A204.1 (cell line): ENCODE measurements around the gene LMF1.

Experiments
- FAIRE-seq: peaks from 2 replicates; lab custom pipeline; 2012; peaks lifted over from hg19 to GRCh38; lab: Jason Lieb, UNC

LMF1 gene

DNA sequence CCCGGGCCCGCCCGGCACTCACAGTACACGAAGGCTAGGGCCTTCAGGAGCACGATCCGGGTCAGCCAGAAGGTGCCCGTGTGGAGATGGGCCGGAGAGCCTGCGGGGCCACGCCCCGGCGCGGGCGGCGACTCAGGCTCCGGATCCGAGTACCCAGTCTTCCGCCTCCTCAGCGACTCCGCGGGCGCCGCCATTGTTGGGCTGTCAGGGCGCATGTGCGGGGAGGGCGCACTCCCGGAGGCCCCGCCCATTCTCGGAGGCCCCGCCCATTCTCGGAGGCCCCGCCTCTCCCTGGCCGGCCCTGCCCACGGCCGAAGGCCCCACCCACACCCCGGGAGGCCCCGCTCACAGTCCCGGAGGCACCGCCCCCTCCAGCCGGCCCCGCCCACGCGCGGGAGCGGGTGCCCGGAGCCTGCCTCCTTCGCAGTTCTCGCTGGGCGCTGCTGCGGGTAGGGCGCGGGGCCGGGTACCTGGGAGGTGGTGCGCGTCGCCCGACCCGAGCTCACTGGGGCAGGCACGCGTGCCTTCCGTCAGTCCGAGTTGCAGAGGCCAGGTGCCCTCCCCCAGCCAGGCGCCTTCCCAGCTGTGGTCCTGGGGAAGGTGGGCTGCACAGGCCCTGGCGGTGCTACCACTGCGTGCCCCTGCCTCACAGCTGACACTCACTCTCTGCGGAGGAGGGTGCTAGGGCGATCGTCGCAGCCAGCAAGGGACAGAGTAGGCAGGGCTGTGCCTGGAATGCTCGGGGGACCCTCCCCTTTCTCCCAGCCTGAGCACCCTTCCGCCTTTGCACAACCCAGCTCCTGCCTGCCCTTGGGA is at the start of gene LMF1:
Gene LMF1 (minus strand): TSS at position 219 of the 816 bp plus-strand sequence. CDS start 4 bp downstream, at position 215.
- no peak for FAIRE-seq

DNA sequence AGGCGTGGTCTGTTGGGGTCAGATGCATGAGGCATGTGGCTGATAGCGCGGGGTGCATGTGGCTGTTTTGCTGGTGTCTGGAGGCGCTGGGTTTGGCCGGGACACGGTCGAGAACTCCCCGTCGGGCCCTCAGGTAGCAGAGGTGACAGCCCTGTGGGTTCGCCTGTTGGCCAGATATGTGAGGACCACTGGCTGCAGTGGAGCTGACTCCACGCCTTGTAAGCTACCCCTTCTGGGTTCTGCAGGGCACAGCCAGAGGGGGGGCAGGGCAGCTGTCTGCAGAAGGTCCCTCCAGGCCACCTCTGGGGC is 49.3 kb upstream of the LMF1 start:
- no peak for FAIRE-seq

DNA sequence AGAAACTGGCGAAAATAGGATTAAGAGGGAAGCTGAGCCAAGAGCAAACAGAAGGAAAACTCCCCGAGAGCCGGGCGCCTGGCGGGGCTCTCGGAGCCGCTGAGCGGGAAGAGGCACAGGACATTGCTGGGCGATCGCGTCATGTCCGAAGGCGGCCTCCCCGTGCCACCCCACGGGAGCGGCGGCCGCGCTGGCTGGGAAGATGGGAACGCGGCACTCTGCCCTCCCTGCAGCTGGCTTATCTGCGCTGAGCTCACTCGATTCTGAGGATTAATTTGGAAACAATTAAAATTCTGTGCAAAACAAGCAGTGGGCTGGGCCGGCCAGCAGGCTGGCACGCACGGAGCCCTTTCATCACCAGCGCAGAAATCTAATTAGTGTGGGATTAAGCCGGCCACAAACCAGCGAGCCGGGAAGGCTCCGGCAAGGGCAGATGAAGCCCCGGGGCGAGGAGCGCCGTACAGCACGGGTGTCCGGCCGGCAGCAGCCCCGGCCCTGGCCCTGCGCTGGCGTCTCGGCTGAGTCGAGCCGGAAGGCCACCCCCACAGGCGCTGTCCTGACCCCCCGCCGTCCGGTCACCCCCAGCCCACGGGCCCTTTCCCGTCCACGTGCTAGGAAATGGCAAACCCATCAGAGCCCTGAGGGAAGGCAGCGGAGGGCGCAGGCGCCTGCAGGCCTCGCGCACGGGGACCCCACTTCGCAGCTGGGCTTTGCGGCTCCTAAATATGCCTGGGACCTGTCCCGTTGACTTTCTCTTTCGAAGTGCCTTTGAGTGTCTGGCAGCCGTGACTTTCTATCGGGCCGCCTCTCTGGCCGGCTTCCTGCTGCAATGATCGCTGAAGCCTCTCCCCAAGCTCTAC is 48.7 kb upstream of the LMF1 start:
- no peak for FAIRE-seq

DNA sequence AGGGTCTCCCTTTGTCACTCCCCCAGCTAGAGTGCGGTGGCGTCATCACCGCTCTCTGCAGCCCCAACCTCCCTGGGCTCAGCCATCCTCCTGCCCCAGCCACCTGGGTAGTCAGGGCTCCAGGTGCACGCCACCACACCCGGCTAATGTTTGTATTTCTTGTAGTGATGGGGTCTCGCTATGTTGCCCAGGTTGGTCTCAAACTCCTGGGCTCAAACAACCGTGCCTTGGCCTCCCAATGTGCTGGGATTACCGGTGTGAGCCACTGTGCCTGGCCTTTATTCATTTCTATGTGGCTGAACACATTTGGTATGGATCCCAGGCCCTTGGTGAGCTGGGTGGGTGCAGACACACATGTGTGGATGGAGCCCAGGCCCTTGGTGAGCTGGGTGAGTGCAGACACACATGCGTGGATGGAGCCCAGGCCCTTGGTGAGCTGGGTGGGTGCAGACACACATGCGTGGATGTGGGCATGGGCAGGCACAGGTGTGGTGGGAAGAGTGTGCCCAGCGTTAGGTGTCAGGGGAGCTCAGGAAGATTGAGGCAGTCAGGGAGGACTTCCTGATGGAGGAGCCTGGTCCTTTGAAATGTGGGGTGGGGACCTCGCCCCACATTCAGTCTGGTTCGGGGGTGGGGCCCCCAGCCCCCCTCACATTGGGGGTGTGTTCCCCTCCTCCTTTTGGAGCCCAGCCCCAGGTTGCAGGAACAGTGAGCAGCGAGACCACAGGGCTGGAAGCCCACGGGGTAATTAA is 47.8 kb upstream of the LMF1 start:
- FAIRE-seq = no peak

DNA sequence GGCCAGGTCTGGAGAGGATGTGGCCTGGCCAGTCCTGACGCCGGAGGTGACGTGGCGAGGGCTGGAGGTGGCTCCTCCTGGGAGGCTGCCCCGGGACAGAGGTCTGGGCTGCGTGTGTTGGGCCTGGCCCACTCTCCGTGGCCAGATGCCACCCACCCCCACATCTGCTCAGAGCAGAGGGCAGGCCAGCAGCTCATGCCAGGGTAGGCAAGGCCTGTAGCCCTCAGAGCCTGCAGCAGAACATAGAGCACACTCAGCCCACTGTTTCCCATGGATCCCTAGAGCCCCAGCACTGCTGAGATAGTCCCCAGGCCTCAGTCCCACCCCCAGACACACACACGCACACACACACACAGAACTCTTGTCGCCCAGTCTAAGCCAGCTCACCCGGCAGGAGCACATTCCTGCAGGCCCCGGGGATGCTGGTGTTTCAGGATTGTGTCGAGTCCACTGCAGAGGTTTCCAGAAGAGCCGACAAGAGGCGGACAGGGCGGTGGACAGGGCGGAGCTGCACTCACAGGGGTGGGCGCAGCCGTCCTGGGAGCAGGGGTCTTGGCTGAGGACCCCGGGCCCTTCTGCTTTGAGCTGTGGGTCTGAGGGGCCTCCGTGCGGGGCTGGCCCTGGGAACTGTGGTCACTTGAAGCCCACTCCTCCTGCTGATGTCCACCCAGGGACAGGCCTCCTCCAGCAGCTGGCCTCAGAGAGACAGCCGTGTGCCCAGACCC is 44.1 kb upstream of the LMF1 start:
- no peak for FAIRE-seq

DNA sequence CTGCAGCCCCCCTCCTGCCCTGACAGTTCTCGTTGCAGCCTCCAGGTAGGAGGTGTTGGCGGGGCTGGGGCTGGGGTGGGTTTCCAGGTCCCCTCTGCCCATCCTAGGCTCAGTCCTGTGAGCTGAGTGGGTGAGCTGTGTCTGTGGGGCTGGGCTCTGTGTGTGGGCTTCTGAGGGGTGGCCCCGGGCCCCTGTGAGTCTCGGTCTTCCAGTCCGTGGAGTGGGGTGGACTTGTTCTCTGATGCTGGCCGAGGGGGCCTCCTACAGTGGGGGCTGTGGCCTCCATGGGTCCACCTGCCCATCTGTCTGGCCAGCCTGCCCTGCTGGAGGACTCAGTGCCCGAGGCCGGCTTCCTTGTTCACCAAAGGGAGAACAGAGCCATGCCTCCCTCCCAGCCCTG is 43.4 kb upstream of the LMF1 start:
- no peak for FAIRE-seq

DNA sequence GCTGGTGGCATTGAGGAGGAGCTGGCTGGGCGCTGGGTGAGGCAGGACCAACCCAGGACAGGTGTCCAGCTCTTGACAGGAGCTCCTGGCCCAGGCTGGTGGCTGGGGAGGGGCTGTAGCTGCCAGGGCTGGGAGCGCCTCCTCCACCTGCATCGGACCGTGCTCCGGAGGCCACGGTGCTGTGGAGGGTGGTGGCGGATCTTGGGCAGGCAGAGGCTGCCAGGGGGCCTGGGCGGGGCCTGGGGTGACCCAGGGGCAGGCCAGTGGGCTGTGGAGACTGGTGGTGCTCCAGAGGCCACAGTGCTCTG is 42.8 kb upstream of the LMF1 start:
- FAIRE-seq = no peak

DNA sequence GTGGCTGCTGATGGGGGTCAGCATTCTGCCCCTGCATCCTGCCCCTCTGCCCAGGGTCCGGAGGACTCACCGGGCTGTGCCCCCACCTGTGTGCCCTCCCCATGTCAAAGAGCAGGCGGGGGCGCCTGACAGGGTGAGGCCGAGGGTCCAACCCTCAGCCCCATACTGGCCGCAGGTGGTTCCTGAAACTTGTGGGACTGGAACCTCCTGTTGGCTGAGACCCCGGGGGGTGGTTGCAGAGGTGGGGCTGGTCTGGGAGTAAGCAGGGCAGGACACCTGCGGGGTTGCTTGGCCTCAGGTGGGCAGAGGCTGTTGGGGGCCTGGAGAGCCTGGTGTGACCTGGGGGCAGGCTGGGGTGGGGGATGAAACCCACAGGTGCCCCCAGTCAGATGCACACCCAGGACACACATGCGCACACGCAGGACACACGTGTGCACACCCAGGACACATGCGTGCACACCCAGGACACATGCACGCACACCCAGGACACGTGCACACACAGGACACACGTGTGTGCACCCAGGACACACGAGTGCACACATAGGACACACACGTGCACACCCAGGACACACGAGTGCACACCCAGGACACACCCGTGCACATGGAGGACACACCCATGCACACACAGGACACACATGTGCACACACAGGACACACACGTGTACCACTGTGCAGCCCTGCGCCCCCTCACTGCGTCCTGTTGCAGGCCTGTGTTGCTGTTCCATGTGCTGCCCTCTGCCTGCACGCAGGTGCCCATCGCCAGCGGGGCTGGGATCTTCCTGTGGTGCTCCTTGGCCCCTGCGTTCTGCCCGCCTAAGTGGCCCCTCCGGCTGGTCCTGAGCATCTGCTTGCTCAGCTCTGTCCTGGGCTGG is 42.2 kb upstream of the LMF1 start:
- FAIRE-seq = no peak

DNA sequence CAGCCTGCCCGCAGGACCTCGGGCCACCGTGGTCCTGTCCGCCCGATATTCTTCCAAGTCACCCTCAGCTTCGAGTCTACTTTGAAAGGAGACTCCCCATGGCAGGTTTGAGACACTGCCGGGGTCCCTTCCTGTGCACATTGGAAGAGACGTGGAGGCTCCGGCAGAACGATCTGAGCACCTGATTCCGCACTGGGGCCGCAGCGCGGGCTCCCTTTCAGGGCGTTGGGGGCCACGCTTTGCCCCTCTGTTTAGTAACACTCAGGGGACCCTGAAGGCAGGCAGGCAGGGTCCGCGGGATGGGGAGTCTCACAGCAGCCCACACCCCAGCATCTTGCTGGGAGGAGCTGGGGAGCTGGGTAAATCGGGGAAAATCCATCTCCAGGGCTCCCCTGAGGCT is 41.4 kb upstream of the LMF1 start:
- no peak for FAIRE-seq

DNA sequence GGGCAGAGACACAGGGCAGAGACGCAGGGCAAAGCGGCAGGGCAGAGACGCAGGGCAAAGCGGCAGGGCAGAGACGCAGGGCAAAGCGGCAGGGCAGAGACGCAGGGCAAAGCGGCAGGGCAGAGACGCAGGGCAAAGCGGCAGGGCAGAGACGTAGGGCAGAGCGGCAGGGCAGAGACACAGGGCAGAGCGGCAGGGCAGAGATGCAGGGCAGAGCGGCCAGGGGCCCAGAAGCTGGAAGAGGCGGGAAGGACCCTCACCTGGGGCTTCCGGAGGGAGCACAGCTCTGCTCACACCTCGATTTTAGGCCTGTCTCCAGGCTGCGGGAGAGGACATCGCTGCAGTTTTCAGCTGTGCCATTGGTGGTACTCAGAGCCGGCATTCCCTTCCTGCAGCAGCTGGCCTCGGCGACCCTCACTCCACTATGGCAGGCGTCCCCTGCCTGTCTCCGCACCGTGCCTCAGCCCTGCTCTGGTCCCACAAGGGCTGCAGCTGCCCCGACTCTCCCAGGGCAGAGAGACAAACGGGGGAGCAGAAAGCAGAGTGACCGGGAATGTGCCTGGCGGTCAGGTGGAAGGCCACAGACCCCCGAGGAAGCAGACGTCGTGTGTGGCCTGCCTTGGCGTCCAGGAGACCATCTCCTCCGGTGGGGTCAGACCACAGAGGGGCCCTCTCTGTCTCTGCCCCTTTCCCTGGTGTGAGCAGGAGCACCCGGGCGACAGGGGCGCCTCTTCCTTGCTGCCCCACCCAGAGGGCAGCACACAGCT is 40.7 kb upstream of the LMF1 start:
- FAIRE-seq = no peak

DNA sequence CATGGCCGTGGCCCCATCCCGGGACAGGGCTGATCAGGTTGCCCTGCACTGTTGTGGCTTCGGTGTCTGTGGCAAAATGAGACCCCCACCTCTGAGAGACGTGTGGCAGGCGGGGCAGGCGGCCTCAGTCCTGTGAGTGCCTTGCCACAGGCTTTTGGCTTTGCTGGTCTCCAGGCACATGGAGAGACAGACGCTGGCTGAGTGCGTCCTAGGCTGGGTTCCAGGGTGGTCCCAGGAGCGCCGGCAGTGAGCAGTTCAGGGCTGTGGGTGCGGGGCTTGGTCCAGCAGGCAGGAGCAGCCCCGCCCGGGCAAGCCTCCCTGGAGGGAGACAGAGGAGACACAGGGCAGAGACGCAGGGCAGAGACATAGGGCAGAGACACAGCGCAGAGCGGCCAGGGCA is 40.0 kb upstream of the LMF1 start:
- FAIRE-seq = no peak

DNA sequence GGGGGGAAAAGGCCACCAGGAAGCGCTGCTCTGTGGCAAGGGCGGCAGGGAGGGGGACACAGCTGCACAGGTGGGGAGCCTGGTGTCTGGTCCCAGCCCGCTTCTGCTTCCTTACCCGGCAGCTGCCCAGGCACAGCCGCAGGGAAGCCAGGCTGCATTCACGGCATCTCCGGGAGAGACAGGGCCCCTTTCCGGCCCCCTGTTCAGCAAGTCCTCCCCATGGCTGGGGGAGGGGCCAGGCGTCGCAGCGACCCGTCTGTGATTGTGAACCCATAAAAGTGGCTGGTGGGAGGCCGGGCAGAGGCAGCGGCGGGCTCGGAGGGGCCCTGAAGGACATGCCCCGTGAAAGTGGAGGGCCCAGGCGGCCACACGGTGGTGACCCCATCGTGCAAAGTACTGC is 39.5 kb upstream of the LMF1 start:
- FAIRE-seq = no peak

DNA sequence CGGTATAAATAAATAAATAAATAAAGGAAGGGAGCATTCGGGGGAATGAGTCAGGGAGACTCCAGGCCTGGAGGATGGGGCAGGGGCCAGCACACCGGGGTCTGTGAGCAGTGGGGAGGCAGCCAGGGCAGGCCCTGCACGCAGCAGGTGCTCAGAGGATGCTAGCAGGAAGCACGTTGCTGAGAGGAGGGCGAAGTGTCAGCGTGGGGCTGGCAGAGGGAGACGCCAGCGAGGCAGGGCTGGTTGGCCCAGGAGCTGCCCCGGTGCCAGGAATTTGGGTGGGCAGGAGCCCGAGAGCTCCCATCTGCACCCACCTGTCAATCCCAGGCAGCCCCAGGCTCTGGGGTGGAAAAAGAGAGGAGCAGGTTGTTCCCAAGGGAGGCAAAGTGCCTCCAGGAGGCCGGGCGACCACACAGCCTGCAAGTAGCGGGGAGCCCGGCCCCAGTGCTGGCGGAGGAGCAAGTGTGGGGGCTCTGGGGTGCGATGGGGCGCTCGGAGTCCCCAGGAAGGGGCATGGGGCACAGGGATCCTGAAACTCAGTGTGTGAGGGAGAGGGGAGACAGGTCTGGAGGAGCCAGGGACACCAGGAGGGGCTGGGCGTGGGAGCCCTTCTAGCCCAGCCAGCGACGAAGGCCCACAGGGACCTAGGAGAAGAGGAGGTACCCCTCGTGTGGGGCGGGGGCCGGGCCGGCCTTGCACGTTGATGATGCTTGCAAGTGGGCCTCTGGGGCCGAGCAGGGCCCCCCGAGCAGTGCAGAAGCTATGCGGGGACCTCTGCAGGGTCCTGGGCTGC is 38.8 kb upstream of the LMF1 start:
- FAIRE-seq = no peak

DNA sequence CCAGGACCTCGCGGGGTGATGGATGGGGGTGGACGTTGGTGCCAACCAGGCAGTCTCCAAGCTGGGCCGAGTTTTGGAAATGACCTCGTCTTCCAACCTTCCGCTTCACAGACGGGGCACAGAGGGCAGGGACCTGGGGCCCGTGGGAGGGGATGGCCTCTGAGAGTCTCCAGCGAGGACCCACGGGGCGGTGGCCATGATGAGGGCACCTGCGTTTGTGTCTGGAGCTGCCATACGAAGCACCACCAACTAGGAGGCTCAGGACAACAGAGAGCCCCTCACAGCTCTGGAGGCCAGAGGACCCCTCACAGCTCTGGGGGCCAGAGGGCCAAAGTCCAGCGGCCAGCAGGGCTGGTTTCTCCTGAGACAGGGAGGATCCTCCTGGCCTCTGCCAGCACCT is 37.3 kb upstream of the LMF1 start:
- no peak for FAIRE-seq

DNA sequence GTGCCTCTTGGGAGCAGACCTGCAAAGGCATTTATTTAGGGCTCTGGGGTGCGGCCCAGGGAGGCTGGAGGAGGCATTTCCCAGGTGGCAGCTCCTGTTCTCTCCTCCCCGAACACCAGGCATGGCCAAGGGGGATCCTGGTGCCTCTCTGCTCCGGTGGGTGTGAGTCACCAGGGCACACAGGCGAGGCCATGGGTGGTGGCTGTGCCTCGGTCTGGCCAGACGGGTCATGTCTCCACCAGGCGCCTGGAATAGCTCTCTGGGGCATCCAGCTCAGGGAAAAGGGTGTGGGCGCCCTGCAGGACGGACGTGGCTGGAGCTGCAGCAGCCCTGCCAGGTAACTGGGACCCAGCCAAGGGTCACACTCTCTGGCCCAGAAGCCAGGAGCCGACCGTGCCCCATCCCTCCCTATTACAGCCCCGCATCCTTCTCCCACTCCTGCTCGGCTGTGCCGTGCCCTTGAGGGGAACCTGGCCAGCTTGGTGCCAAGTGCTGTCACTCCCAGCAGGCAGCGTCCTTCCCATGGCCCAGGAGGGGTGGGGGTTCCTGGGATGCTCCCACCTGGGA is 36.6 kb upstream of the LMF1 start:
- no peak for FAIRE-seq

DNA sequence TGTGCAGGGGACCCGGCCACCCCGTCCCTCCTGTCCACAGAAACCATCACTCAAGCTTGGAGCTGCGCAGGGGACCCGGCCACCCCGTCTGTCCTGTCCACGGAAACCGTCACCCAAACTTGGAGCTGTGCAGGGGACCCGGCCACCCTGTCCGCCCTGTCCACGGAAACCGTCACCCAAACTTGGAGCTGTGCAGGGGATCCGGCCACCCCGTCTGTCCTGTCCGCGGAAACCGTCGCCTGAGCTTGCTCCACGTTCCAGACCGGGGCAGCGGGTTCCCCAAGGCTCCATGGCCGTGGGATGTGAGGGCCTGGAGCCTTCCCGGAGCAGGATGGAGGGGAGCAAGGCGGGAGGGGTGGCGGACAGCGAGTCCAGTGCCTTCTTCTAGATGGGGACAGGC is 36.0 kb upstream of the LMF1 start:
- FAIRE-seq = no peak

DNA sequence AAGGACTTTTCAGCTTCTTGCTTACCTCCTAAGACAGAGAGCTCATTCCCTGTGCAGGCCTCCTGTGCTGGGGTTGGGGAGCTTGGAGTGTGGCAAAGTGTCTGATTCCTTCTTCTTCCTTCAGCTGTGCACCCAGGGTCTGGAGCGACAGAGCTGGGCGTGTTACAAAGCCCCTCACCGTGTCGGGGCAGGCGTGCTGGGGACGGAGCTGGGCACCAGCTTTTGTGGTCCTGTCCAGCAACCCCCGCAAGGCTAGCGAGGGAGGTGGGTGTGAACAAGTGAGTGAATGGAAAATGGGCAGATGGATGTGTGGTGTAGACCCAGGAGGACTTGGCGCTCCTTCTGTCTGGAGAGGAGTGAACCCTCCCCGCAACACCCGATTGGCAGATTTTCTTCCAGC is 34.5 kb upstream of the LMF1 start:
- FAIRE-seq = no peak

DNA sequence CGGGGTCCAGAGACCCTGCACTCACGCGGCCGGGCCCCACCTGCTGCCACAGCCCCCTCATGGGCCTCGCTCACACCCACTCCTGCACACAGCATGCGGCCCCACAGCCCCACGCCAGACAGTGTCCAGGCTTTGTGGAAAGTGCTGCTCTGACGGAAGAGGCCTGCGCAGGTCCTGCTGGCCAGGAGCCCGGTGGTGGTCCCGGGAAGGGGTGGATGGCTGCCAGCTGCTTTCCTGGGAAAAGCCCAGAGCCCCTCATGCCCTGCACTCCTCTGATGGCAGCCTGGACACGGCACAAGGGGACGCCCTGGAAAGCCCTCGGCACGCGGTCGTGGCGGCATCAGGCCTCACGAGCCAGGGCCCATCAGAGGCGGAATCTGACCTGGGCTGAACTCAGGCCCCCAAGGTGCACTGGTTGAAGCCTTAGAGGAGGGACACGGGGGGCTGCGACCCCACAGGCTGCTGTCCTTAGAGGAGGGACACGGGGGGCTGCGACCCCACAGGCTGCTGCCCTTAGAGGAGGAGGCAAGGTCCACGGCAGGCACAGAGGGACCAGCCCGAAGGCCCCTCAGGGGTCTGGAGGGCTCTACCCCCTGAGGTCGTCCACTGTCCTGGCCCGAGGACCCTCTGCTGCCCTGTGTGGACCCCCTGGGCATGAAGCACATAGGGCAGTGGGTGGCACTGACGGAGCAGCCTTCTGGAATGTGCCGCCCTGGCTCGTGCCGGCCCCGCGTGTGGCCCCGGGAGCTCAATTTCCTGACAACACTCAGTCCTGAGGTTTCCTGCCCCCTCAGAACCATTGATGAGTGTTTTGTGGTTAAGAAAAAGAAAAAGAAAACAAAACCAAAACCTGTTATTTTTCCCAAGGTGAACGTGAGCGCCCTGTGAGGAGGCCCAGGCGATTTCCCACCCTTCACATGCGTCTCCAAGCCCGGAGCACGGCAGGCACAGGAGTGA is 32.9 kb upstream of the LMF1 start:
- FAIRE-seq = no peak
